Measurements from ENCODE around the gene THNSL1.

Gene THNSL1

DNA sequence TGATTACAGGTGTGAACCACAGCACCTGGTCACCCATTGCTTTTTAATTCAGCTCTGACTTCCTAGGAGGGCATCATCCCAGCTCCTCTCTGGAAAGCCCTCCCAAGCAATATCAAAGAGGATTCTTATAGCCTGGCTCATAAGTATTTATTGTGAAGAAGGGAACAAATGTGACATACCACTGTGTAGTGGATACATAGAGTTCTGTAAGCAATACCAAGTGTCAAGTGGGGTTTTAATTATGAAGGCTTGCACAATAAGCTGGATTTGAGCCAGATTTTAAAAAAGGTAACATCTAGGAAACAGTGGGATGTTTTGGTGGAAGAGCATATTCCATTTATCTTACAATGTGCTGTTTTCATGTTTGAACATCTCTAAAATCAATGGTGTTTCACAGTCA is 45.0 kb upstream of the THNSL1 start:
- no peak for TF ChIP-seq FOXM1 (IDR thresholded peaks at IDR 0.05; ENCODE audit: borderline replicate concordance, low read depth)
- no peak for TF ChIP-seq RAD21 (IDR thresholded peaks at IDR 0.05; ENCODE audit: low read depth)
- TF ChIP-seq, protein P1, sequence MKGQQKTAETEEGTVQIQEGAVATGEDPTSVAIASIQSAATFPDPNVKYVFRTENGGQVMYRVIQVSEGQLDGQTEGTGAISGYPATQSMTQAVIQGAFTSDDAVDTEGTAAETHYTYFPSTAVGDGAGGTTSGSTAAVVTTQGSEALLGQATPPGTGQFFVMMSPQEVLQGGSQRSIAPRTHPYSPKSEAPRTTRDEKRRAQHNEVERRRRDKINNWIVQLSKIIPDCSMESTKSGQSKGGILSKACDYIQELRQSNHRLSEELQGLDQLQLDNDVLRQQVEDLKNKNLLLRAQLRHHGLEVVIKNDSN (IDR thresholded peaks at IDR 0.05): no peak
- no peak for TF ChIP-seq CREB1 (IDR thresholded peaks at IDR 0.05; ENCODE audit: low read depth)
- TF ChIP-seq EP300 (IDR thresholded peaks at IDR 0.05; ENCODE audit: borderline replicate concordance): no peak
- TF ChIP-seq, protein P2, sequence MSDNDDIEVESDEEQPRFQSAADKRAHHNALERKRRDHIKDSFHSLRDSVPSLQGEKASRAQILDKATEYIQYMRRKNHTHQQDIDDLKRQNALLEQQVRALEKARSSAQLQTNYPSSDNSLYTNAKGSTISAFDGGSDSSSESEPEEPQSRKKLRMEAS (IDR thresholded peaks at IDR 0.05): no peak
- TF ChIP-seq ZBTB7A (IDR thresholded peaks at IDR 0.05; ENCODE audit: low read depth): no peak
- TF ChIP-seq TEAD4 (IDR thresholded peaks at IDR 0.05): no peak
- no peak for TF ChIP-seq TAF1 (IDR thresholded peaks at IDR 0.05; ENCODE audit: low read depth)
- TF ChIP-seq NFIC (IDR thresholded peaks at IDR 0.05): 0 out of 2 replicates have a peak, but pooled peaks have one; percentile 20
- TF ChIP-seq, protein P3, sequence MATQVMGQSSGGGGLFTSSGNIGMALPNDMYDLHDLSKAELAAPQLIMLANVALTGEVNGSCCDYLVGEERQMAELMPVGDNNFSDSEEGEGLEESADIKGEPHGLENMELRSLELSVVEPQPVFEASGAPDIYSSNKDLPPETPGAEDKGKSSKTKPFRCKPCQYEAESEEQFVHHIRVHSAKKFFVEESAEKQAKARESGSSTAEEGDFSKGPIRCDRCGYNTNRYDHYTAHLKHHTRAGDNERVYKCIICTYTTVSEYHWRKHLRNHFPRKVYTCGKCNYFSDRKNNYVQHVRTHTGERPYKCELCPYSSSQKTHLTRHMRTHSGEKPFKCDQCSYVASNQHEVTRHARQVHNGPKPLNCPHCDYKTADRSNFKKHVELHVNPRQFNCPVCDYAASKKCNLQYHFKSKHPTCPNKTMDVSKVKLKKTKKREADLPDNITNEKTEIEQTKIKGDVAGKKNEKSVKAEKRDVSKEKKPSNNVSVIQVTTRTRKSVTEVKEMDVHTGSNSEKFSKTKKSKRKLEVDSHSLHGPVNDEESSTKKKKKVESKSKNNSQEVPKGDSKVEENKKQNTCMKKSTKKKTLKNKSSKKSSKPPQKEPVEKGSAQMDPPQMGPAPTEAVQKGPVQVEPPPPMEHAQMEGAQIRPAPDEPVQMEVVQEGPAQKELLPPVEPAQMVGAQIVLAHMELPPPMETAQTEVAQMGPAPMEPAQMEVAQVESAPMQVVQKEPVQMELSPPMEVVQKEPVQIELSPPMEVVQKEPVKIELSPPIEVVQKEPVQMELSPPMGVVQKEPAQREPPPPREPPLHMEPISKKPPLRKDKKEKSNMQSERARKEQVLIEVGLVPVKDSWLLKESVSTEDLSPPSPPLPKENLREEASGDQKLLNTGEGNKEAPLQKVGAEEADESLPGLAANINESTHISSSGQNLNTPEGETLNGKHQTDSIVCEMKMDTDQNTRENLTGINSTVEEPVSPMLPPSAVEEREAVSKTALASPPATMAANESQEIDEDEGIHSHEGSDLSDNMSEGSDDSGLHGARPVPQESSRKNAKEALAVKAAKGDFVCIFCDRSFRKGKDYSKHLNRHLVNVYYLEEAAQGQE (IDR thresholded peaks at IDR 0.05; ENCODE audit: low read depth): no peak
- TF ChIP-seq CEBPB (IDR thresholded peaks at IDR 0.05): peak; percentile 68
- TF ChIP-seq EGR1 (IDR thresholded peaks at IDR 0.05): no peak

DNA sequence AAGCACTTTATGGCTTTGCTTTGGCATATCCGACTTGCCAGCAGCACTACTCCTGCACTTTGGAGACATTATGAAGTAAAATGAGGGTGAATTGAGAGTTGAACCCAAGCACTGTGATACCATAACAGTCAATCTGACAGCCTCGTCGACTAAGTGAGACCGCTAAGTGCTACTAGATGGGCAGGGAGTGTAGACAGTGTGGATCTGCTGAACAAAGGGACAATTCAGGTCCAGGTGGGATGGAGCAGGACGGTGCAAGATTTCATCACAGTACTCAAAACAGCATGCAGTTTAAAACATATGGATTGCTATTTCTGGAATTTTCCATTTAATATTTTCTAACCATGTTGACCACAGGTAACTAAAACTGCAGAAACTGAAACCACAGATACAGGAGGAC is 43.2 kb upstream of the THNSL1 start:
- TF ChIP-seq, protein P2 (IDR thresholded peaks at IDR 0.05): no peak
- TF ChIP-seq TCF12 (IDR thresholded peaks at IDR 0.05; ENCODE audit: low read depth) (no peak), EGR1 (IDR thresholded peaks at IDR 0.05) (no peak), RAD21 (IDR thresholded peaks at IDR 0.05; ENCODE audit: low read depth) (no peak), TAF1 (IDR thresholded peaks at IDR 0.05; ENCODE audit: low read depth) (no peak), TEAD4 (IDR thresholded peaks at IDR 0.05) (no peak), CREB1 (IDR thresholded peaks at IDR 0.05; ENCODE audit: low read depth) (no peak), CEBPB (IDR thresholded peaks at IDR 0.05) (no peak), FOXM1 (IDR thresholded peaks at IDR 0.05; ENCODE audit: borderline replicate concordance, low read depth) (no peak), NFIC (IDR thresholded peaks at IDR 0.05) (no peak), EP300 (IDR thresholded peaks at IDR 0.05; ENCODE audit: borderline replicate concordance) (no peak), ZBTB7A (IDR thresholded peaks at IDR 0.05; ENCODE audit: low read depth) (no peak), YY1 (IDR thresholded peaks at IDR 0.05; ENCODE audit: low read depth) (no peak)
- TF ChIP-seq, protein P1 (IDR thresholded peaks at IDR 0.05): no peak
- TF ChIP-seq, protein P3 (IDR thresholded peaks at IDR 0.05; ENCODE audit: low read depth): no peak

DNA sequence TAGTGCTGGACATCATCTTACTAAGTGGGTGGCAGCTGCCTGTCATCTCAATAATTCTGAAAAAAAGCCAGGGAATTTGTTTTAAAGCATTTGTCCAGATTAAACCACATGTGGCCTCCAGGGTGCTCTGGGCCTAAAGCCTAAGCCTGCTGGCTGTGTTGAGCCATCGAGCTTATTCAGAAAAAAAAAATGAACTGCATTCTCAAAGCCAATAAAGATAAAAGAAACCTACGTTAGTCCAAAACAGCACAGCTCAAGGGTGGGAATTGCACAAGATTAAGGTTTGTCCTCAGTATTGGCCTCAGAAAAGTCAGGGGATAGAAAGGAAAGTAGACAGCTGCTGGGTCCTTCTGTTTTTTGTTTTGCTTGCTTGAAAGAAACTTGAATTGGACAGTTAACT is 41.4 kb upstream of the THNSL1 start:
- TF ChIP-seq, protein P3 (IDR thresholded peaks at IDR 0.05; ENCODE audit: low read depth): no peak
- no peak for TF ChIP-seq FOXM1 (IDR thresholded peaks at IDR 0.05; ENCODE audit: borderline replicate concordance, low read depth)

DNA sequence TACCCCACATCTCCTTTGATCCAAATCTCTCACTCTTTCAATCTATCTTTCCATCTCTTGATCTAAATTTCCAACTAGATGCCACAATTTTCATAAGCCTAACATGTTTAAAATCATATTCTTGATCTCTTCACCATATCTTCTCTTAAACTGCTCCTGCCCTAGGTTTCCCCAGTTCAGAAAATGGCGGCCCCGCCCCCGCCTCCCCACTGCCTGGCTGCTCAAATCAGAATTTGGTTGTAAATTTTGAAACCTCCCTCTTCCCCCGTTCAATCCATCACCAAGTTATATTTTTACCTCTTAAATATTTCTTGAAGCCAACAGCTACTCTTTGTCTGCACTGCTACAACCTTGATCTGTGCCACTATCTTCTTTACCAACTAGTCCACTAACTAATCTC is 36.7 kb upstream of the THNSL1 start:
- TF ChIP-seq FOXM1 (IDR thresholded peaks at IDR 0.05; ENCODE audit: borderline replicate concordance, low read depth) (no peak), CEBPB (IDR thresholded peaks at IDR 0.05) (no peak), YY1 (IDR thresholded peaks at IDR 0.05; ENCODE audit: low read depth) (no peak), ZBTB7A (IDR thresholded peaks at IDR 0.05; ENCODE audit: low read depth) (no peak), EP300 (IDR thresholded peaks at IDR 0.05; ENCODE audit: borderline replicate concordance) (no peak)

DNA sequence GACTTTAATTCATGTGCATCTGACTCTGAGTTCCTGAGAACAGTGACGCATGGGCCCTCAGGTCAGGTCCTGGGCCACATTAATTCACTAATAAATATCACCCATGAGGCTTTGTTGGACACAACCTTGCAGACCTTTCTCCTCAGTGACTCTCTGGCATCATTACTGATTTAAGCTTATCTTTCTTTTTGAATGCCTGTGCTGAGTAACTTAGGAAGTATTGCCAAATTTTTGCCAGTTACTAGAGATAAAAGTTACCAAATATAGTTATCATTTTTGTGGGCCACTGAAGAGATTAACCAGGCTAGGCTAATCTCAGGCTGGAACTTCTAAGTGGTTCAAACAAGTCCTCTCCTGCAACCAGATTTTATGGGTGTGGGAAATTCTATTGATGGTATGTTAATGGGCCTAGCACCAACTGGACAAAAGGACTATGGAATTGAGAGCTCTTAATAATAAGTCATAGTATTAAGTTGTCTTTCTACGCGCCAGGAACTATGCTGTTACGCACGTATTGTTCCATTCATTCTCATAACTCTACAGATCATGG is 35.2 kb upstream of the THNSL1 start:
- TF ChIP-seq EGR1 (IDR thresholded peaks at IDR 0.05): no peak
- no peak for TF ChIP-seq CEBPB (IDR thresholded peaks at IDR 0.05)
- TF ChIP-seq, protein P3 (IDR thresholded peaks at IDR 0.05; ENCODE audit: low read depth): no peak
- TF ChIP-seq, protein P1 (IDR thresholded peaks at IDR 0.05): no peak
- TF ChIP-seq YY1 (IDR thresholded peaks at IDR 0.05; ENCODE audit: low read depth): no peak
- no peak for TF ChIP-seq FOXM1 (IDR thresholded peaks at IDR 0.05; ENCODE audit: borderline replicate concordance, low read depth)
- TF ChIP-seq EP300 (IDR thresholded peaks at IDR 0.05; ENCODE audit: borderline replicate concordance): no peak
- TF ChIP-seq RAD21 (IDR thresholded peaks at IDR 0.05; ENCODE audit: low read depth): no peak
- no peak for TF ChIP-seq CREB1 (IDR thresholded peaks at IDR 0.05; ENCODE audit: low read depth)
- no peak for TF ChIP-seq TEAD4 (IDR thresholded peaks at IDR 0.05)
- TF ChIP-seq TCF12 (IDR thresholded peaks at IDR 0.05; ENCODE audit: low read depth): no peak
- TF ChIP-seq TAF1 (IDR thresholded peaks at IDR 0.05; ENCODE audit: low read depth): no peak
- TF ChIP-seq ZBTB7A (IDR thresholded peaks at IDR 0.05; ENCODE audit: low read depth): no peak
- no peak for TF ChIP-seq NFIC (IDR thresholded peaks at IDR 0.05)
- TF ChIP-seq, protein P2 (IDR thresholded peaks at IDR 0.05): no peak
